GM23338 (cell line): ENCODE results near the gene FBXO46. TPM values are rescaled to one million over a fixed set of nuclear protein-coding genes. Genes with fewer than 3 reads are reported as not detected.
A peak's percentile ranks its signal among the peaks of the same experiment; 100 is the strongest.

ENCODE experiments used
- ATAC-seq: fragments of 200-7000 bp; cut with Tn5 transposase; 3 replicates; pipeline ENCODE4 v1.9.1; 2020
- DNase-seq: peaks from one replicate; pipeline ENCODE4 v3.0.0-alpha.2; 2015; ENCODE audit warnings: low spot score
- H2AFZ ChIP-seq: fragments of 200-600 bp; sonication (generic); 2 replicates; pipeline ENCODE4 v1.8.0; 2016; ENCODE audit warnings: antibody characterized with exemption, mild to moderate bottlenecking, moderate library complexity
- H3F3A ChIP-seq: fragments of 200-600 bp; sonication (generic); replicated peaks from 2 replicates; pipeline ENCODE4 v1.8.0; 2017; ENCODE audit warnings: antibody characterized with exemption, mixed run types, low read depth
- H3K27ac ChIP-seq: fragments of 200-600 bp; sonication (generic); 2 replicates; pipeline ENCODE4 v1.6.1; 2016; ENCODE audit warnings: low read depth
- H3K27me3 ChIP-seq: fragments of 200-600 bp; sonication (generic); 2 replicates; pipeline ENCODE4 v1.8.0; 2016; ENCODE audit warnings: mild to moderate bottlenecking, mixed run types, moderate library complexity; ENCODE audit not compliant: insufficient read depth
- H3K36me3 ChIP-seq: fragments of 200-600 bp; sonication (generic); 2 replicates; pipeline ENCODE4 v1.8.0; 2016; ENCODE audit warnings: mild to moderate bottlenecking; ENCODE audit not compliant: insufficient read depth
- H3K4me1 ChIP-seq: fragments of 200-600 bp; sonication (generic); 2 replicates; pipeline ENCODE4 v1.8.0; 2016; ENCODE audit warnings: mild to moderate bottlenecking, moderate library complexity; ENCODE audit not compliant: insufficient read depth
- H3K4me2 ChIP-seq: fragments of 200-600 bp; sonication (generic); 2 replicates; pipeline ENCODE4 v1.7.1; 2017; ENCODE audit warnings: mixed run types
- H3K4me3 ChIP-seq: fragments of 200-600 bp; sonication (generic); 2 replicates; pipeline ENCODE4 v1.6.1; 2016; ENCODE audit warnings: mixed run types
- H3K79me2 ChIP-seq: fragments of 200-600 bp; sonication (generic); replicated peaks from 2 replicates; pipeline ENCODE4 v1.8.0; 2017; ENCODE audit warnings: mild to moderate bottlenecking; ENCODE audit not compliant: insufficient read depth
- H3K9me2 ChIP-seq: fragments of 200-600 bp; sonication (generic); 2 replicates; pipeline ENCODE4 v1.8.0; 2017; ENCODE audit not compliant: insufficient read depth
- H4K20me1 ChIP-seq: fragments of 200-600 bp; sonication (generic); replicated peaks from 2 replicates; pipeline ENCODE4 v1.8.0; 2017; ENCODE audit warnings: mild to moderate bottlenecking; ENCODE audit not compliant: insufficient read depth
- H3K27ac Mint-ChIP-seq: 2 replicates; pipeline ENCODE4 v1.8.0; 2020; ENCODE audit warnings: inconsistent platforms, mild to moderate bottlenecking, moderate library complexity, mixed read lengths
- H3K27me3 Mint-ChIP-seq: 3 replicates; pipeline ENCODE4 v1.8.0; 2022; ENCODE audit warnings: low read depth, mild to moderate bottlenecking, moderate library complexity, mixed read lengths, inconsistent platforms; ENCODE audit not compliant: insufficient read depth, poor library complexity
- H3K36me3 Mint-ChIP-seq: 3 replicates; pipeline ENCODE4 v1.8.0; 2021; ENCODE audit warnings: low read depth, mild to moderate bottlenecking, inconsistent platforms, moderate library complexity, mixed read lengths
- H3K4me1 Mint-ChIP-seq: 3 replicates; pipeline ENCODE4 v1.8.0; 2020; ENCODE audit warnings: mild to moderate bottlenecking, inconsistent platforms, mixed read lengths
- H3K4me3 Mint-ChIP-seq: 3 replicates; pipeline ENCODE4 v1.8.0; 2021; ENCODE audit warnings: moderate library complexity, mild to moderate bottlenecking, inconsistent platforms, mixed read lengths
- H3K9me3 Mint-ChIP-seq: 3 replicates; pipeline ENCODE4 v1.8.0; 2020; ENCODE audit warnings: moderate library complexity, mild to moderate bottlenecking, inconsistent platforms, mixed read lengths
- CREB1 ChIP-seq: fragments of 250-450 bp; sonication (Bioruptor Pico); IDR thresholded peaks from 2 replicates; pipeline ENCODE4 v1.5.0; 2020; ENCODE audit warnings: low read depth, mild to moderate bottlenecking, moderate library complexity
- EZH2 ChIP-seq: fragments of 200-600 bp; sonication (generic); IDR thresholded peaks from one replicate; pipeline ENCODE4 v1.8.0; 2017; ENCODE audit warnings: antibody characterized with exemption, mild to moderate bottlenecking, low read depth; ENCODE audit not compliant: unreplicated experiment
- JUNB ChIP-seq: IDR thresholded peaks from one replicate; pipeline ENCODE4 v1.6.1; 2016; ENCODE audit warnings: antibody characterized with exemption; ENCODE audit not compliant: unreplicated experiment
- NANOG ChIP-seq: IDR thresholded peaks from 2 replicates; pipeline ENCODE4 v1.6.1; 2016; ENCODE audit warnings: antibody characterized with exemption, borderline replicate concordance
- ZNF114 ChIP-seq: fragments of 250-450 bp; sonication (Bioruptor Pico); IDR thresholded peaks from 2 replicates; pipeline ENCODE4 v1.5.0; 2020; ENCODE audit warnings: mild to moderate bottlenecking, moderate library complexity
- ZNF331 ChIP-seq: fragments of 250-450 bp; sonication (Bioruptor Pico); IDR thresholded peaks from 2 replicates; pipeline ENCODE4 v1.5.0; 2020; ENCODE audit warnings: low read depth, mild to moderate bottlenecking, moderate library complexity
- polyA plus RNA-seq: library from polyadenylated mRNA; unstranded; fragments of >200 nt; fragmentation: Nextera tagmentation; extraction: Ambion mirVana; gene quantifications from 2 replicates; pipeline ENCODE4 v1.2.1, GENCODE V29; 2016
- total RNA-seq: library from RNA; depleted of rRNA; stranded (reverse); fragments of >200 nt; shearing (Covaris generic); gene quantifications from 2 replicates; pipeline ENCODE4 v1.2.3, GENCODE V29; 2014
- TF ChIP-seq, protein P1 (sequence below): IDR thresholded peaks from one replicate; pipeline ENCODE4 v1.6.1; 2018; ENCODE audit warnings: antibody characterized with exemption; ENCODE audit not compliant: unreplicated experiment
- TF ChIP-seq, protein P2 (sequence below), 2 experiments: fragments of 200-600 bp in 1 of 2; sonication (generic) in 1 of 2; conservative IDR thresholded peaks; 2 replicates each; pipeline versions ENCODE4 v1.5.1 to v1.6.1; 2016 to 2017; ENCODE audit warnings: antibody characterized with exemption in 2 of 2, low read depth in 2 of 2, mild to moderate bottlenecking in 2 of 2, moderate library complexity in 1 of 2
- TF ChIP-seq, protein P3 (sequence below): IDR thresholded peaks from 2 replicates; pipeline ENCODE4 v1.6.1; 2016; ENCODE audit warnings: antibody characterized with exemption

The FBXO46 gene
- total and polyA plus RNA-seq, 2 experiments from 2014 or later, result 9.4 to 35.8 TPM

DNA sequence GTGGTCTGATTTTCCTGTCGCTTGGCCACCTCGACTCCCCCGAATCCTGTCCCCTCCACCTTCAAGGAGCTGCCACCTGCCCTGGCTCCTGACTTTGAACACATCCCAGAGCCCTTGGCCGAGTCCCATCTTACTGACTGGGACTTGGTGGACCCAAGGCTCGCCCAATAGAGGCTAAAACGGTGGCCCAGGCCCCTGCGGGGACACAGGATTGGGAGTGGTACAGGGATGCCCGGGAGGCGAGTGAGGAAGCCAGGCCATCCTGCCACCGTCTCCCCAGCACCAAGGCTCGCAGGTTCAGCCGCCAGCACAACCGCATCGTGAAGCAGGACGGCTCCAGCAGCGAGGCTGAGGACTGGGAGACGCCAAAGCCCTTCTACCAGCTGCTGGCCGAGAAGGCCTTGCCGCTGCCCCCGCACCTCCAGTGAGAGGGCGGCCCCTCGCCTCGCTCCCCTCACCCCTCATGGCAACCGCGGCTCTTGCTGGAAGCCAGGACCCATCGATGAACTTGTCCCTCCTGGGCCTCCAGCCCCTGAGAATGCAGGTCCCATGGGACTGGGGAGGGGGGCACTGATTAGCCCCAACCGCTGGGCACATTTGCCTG is 33.1 kb upstream of the FBXO46 start:
- Histone ChIP-seq H3K4me3 (peak overlapping the region; percentile 44; the same call in 1 of the 2 replicates), H3K27me3 (no peaks in the 10 kb centered on the region), H3K4me1 (peaks cover 31% of the 10 kb centered on the region), H3K79me2 (no peaks in the 10 kb centered on the region), H3F3A (0 out of 2 replicates have a peak, but pooled peaks cover 6% of the 10 kb centered on the region), H2AFZ (peak overlapping the region; percentile 74; the same call in 1 of the 2 replicates), H4K20me1 (no peaks in the 10 kb centered on the region), H3K36me3 (no peaks in the 10 kb centered on the region), H3K4me2 (peak overlapping the region; percentile 79), H3K27ac (no peak overlapping the region), H3K9me2 (no peaks in the 10 kb centered on the region)
- TF ChIP-seq ZNF114, result no peak
- no peak for TF ChIP-seq EZH2
- TF ChIP-seq, protein P1, sequence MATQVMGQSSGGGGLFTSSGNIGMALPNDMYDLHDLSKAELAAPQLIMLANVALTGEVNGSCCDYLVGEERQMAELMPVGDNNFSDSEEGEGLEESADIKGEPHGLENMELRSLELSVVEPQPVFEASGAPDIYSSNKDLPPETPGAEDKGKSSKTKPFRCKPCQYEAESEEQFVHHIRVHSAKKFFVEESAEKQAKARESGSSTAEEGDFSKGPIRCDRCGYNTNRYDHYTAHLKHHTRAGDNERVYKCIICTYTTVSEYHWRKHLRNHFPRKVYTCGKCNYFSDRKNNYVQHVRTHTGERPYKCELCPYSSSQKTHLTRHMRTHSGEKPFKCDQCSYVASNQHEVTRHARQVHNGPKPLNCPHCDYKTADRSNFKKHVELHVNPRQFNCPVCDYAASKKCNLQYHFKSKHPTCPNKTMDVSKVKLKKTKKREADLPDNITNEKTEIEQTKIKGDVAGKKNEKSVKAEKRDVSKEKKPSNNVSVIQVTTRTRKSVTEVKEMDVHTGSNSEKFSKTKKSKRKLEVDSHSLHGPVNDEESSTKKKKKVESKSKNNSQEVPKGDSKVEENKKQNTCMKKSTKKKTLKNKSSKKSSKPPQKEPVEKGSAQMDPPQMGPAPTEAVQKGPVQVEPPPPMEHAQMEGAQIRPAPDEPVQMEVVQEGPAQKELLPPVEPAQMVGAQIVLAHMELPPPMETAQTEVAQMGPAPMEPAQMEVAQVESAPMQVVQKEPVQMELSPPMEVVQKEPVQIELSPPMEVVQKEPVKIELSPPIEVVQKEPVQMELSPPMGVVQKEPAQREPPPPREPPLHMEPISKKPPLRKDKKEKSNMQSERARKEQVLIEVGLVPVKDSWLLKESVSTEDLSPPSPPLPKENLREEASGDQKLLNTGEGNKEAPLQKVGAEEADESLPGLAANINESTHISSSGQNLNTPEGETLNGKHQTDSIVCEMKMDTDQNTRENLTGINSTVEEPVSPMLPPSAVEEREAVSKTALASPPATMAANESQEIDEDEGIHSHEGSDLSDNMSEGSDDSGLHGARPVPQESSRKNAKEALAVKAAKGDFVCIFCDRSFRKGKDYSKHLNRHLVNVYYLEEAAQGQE, result no peak
- TF ChIP-seq, protein P2, sequence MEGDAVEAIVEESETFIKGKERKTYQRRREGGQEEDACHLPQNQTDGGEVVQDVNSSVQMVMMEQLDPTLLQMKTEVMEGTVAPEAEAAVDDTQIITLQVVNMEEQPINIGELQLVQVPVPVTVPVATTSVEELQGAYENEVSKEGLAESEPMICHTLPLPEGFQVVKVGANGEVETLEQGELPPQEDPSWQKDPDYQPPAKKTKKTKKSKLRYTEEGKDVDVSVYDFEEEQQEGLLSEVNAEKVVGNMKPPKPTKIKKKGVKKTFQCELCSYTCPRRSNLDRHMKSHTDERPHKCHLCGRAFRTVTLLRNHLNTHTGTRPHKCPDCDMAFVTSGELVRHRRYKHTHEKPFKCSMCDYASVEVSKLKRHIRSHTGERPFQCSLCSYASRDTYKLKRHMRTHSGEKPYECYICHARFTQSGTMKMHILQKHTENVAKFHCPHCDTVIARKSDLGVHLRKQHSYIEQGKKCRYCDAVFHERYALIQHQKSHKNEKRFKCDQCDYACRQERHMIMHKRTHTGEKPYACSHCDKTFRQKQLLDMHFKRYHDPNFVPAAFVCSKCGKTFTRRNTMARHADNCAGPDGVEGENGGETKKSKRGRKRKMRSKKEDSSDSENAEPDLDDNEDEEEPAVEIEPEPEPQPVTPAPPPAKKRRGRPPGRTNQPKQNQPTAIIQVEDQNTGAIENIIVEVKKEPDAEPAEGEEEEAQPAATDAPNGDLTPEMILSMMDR (conservative IDR thresholded peaks at IDR 0.05; ENCODE audit: low read depth in 2 of 2), result no peak
- peak; percentile 2 for ATAC-seq
- H3K4me3 Mint-ChIP-seq, result no peak overlapping the region
- peak; percentile 41 for DNase-seq
- H3K9me3 Mint-ChIP-seq, result no peaks in the 10 kb centered on the region
- peaks cover 21% of the 10 kb centered on the region for H3K4me1 Mint-ChIP-seq
- peaks cover 12% of the 10 kb centered on the region for H3K27me3 Mint-ChIP-seq
- no peak overlapping the region for H3K27ac Mint-ChIP-seq
- no peaks in the 10 kb centered on the region for H3K36me3 Mint-ChIP-seq

DNA sequence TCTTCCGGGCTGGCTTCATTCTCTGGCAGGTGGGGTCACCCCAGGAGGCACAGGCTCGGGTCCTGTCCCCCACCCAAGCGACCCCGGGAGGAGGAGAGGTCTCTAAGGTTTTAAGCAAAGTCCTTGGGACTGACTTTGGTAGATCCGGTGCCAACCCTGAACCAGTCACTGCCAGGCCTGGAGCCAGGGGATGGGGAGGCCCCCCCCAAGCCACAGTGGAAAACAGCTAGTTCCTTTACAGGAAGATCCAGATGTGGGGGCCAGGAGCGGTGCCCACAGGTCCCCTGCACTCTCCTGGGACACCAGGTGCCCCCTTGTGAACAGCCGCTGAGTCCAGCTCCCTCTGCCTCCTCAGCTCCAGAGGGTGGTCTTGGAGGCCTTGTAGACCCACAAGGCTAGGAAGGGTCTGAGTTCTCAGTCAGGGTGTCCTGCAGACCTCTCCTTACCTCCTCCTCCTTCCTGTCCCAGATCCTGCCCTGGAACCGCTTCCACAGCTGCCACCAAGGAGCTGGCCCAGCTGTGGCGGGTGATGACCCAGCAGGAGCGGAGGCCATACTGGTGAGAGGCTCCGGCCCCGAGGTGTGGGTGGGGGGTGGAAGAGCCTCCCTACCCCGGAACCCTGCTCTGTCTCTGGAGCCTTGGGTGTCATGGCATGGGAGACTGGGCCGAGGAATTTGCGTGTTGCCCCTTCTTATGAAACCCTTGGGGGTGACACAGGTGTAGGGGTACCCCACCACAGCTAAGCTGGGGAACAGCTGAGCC is 32.4 kb upstream of the FBXO46 start:
- Mint-ChIP-seq H3K27me3 (peaks cover 14% of the 10 kb centered on the region), H3K9me3 (no peaks in the 10 kb centered on the region), H3K36me3 (no peaks in the 10 kb centered on the region), H3K4me1 (peaks cover 21% of the 10 kb centered on the region), H3K4me3 (no peak overlapping the region), H3K27ac (no peak overlapping the region)
- no peak overlapping the region for H3K4me2 ChIP-seq
- H3K27ac ChIP-seq, result no peak overlapping the region
- ATAC-seq (no peak), DNase-seq (no peak)
- no peaks in the 10 kb centered on the region for H3K79me2 ChIP-seq
- H3K9me2 ChIP-seq, result no peaks in the 10 kb centered on the region
- H2AFZ ChIP-seq, result no peak overlapping the region
- peaks cover 31% of the 10 kb centered on the region for H3K4me1 ChIP-seq
- H3F3A ChIP-seq, result 0 out of 2 replicates have a peak, but pooled peaks cover 6% of the 10 kb centered on the region
- no peaks in the 10 kb centered on the region for H4K20me1 ChIP-seq
- H3K27me3 ChIP-seq, result no peaks in the 10 kb centered on the region
- H3K36me3 ChIP-seq, result no peaks in the 10 kb centered on the region
- no peak overlapping the region for H3K4me3 ChIP-seq
- TF ChIP-seq, protein P3, sequence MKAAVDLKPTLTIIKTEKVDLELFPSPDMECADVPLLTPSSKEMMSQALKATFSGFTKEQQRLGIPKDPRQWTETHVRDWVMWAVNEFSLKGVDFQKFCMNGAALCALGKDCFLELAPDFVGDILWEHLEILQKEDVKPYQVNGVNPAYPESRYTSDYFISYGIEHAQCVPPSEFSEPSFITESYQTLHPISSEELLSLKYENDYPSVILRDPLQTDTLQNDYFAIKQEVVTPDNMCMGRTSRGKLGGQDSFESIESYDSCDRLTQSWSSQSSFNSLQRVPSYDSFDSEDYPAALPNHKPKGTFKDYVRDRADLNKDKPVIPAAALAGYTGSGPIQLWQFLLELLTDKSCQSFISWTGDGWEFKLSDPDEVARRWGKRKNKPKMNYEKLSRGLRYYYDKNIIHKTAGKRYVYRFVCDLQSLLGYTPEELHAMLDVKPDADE, result no peak
- no peak for TF ChIP-seq JUNB
- TF ChIP-seq, protein P1, result no peak
- no peak for TF ChIP-seq NANOG
- no peak for TF ChIP-seq ZNF331 (CRISPR knock-in tag)
- no peak for TF ChIP-seq CREB1 (CRISPR knock-in tag)
